Body of pancreas (tissue), 4 donors: ENCODE measurements around the gene C1GALT1. TPM values are rescaled to one million over a fixed set of nuclear protein-coding genes. Genes with fewer than 3 reads are reported as not detected.

Experiments
- ATAC-seq: fragments of 150-250 bp; one replicate; pipeline ENCODE4 v1.9.1; 2016
- DNase-seq, 4 donors: peaks; one replicate each; pipeline ENCODE4 v3.0.0-alpha.2; 2019
- H3K27ac ChIP-seq, 4 donors: fragments of 200-600 bp; sonication (generic); 1 replicate in 3 of 4; 2 replicates in 1 of 4; pipeline versions ENCODE4 v1.5.1 to v1.6.1; 2016 to 2019; ENCODE audit warnings: mild to moderate bottlenecking in 1 of 4, mixed read lengths in 1 of 4, moderate library complexity in 1 of 4
- H3K27me3 ChIP-seq, 2 donors: fragments of 200-600 bp; sonication (generic); one replicate each; pipeline ENCODE4 v1.6.0; 2016; ENCODE audit warnings: mild to moderate bottlenecking in 1 of 2
- H3K36me3 ChIP-seq, 2 donors: fragments of 200-600 bp; sonication (generic); replicated peaks in 1 of 2; 2 replicates each; pipeline ENCODE4 v1.5.1; 2016; ENCODE audit warnings: low read depth in 2 of 2; ENCODE audit not compliant: insufficient read depth in 1 of 2
- H3K4me1 ChIP-seq: fragments of 200-600 bp; sonication (generic); one replicate; pipeline ENCODE4 v1.6.0; 2016
- H3K4me3 ChIP-seq, 2 donors: fragments of 200-600 bp; sonication (generic); 1 replicate in 1 of 2; 2 replicates in 1 of 2; pipeline ENCODE4 v1.5.1; 2016 to 2019
- H3K9me3 ChIP-seq, 3 donors: fragments of 200-600 bp; sonication (generic); 1 replicate in 2 of 3; 2 replicates in 1 of 3; pipeline ENCODE4 v1.5.1; 2016
- CTCF ChIP-seq, 7 experiments: fragments of 450-650 bp in 4 of 7; fragments of 200-600 bp in 3 of 7; sonication (generic) in 3 of 7; IDR thresholded peaks; one replicate each; pipeline ENCODE4 v1.5.1; 2016 to 2019; ENCODE audit warnings: antibody characterized with exemption in 7 of 7
- POLR2A ChIP-seq, 3 donors: fragments of 450-650 bp; IDR thresholded peaks; one replicate each; pipeline ENCODE4 v1.6.1; 2016; ENCODE audit warnings: antibody characterized with exemption in 3 of 3, mild to moderate bottlenecking in 2 of 3
- WGBS, 2 donors: methylation state at CpG; one replicate each; pipeline ENCODE4 v1.1.5; 2017; 5-methylcytosine and 5-hydroxymethylcytosine counted together
- intact Hi-C: fragments of 100-400 bp; cut with DNase I; formaldehyde crosslinking; loops from one replicate; pipeline ENCODE4 v1.15.1; 2023
- total RNA-seq, 2 donors: library from RNA; depleted of rRNA; stranded (reverse); fragments of >200 nt; gene quantifications; one replicate each; pipeline ENCODE4 v1.1.0, GENCODE V29; 2016

Gene C1GALT1
- total RNA-seq, 2 donors from 2014 or later = 9.1 to 13.8 TPM

- intact Hi-C loops = no loop called here
- no peak for TF ChIP-seq CTCF (IDR thresholded peaks at IDR 0.05)
- no peak for TF ChIP-seq POLR2A (IDR thresholded peaks at IDR 0.05)
- H3K27ac ChIP-seq = no peak overlapping the region
- 74 to 82% methylated on average over 3 of the region's 3 CpGs for WGBS, 2 donors
- no peaks in the 10 kb centered on the region for H3K27me3 ChIP-seq
- H3K36me3 ChIP-seq = no peaks in the 10 kb centered on the region
- no peaks in the 10 kb centered on the region for H3K4me1 ChIP-seq
- no peaks in the 10 kb centered on the region for H3K9me3 ChIP-seq
- no peak for DNase-seq
- no peak for ATAC-seq
- H3K4me3 ChIP-seq = no peak overlapping the region
These were observed 92.4 kb downstream of the C1GALT1 start for GRCh38 chr7:7274782-7275181.

- DNase-seq (no peak), ATAC-seq (no peak)
- Histone ChIP-seq H3K36me3 (no peaks in the 10 kb centered on the region), H3K9me3 (no peaks in the 10 kb centered on the region), H3K27me3 (no peaks in the 10 kb centered on the region), H3K4me3 (no peak overlapping the region), H3K4me1 (no peaks in the 10 kb centered on the region), H3K27ac (no peak overlapping the region)
- intact Hi-C loops = no loop called here
- 36 to 70% methylated on average over 3 of the region's 3 CpGs for WGBS, 2 donors
- TF ChIP-seq CTCF (IDR thresholded peaks at IDR 0.05) (no peak), POLR2A (IDR thresholded peaks at IDR 0.05) (no peak)
These were observed 93.8 kb downstream of the C1GALT1 start for GRCh38 chr7:7276161-7276560.

DNA sequence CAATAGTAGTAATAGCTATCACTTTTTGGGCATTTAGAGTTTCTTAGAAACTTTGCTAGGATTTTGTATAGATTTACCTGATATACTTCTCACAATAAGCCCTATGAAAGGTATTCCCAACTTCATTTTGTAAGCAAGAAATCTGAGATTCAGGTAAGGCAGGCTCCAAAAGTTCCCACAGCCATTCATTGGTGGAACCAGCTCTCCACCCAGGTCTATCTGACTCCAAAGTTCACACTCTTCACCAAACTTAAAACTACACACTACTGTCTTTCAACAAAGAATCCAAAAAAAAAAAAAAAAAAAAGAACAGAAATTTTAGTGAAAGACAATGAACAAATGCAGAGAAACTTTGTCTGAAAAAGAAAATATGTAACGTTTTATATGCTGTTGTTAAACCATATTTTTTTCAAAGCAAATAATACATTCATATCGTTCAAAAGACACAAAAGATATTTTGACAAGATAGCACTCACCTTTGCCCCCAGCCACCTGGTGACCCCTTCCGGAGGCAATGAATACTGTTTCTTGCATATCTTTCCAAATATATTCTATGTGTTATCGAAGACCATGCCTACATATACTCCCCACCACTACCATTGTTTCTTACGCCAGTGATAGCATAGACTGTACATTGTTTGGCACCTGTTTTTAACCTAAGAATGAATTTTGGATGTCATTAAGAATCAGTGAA is 108.2 kb downstream of the C1GALT1 start:
- Histone ChIP-seq H3K36me3 (no peaks in the 10 kb centered on the region), H3K27me3 (no peaks in the 10 kb centered on the region), H3K4me1 (no peaks in the 10 kb centered on the region), H3K4me3 (no peak overlapping the region), H3K27ac (no peak overlapping the region), H3K9me3 (no peaks in the 10 kb centered on the region)
- DNase-seq = no peak
- ATAC-seq = no peak
- 56 to 62% methylated on average over 5 of the region's 5 CpGs for WGBS, 2 donors
- intact Hi-C loops = no loop called here
- no peak for TF ChIP-seq CTCF (IDR thresholded peaks at IDR 0.05)
- TF ChIP-seq POLR2A (IDR thresholded peaks at IDR 0.05) = no peak

DNA sequence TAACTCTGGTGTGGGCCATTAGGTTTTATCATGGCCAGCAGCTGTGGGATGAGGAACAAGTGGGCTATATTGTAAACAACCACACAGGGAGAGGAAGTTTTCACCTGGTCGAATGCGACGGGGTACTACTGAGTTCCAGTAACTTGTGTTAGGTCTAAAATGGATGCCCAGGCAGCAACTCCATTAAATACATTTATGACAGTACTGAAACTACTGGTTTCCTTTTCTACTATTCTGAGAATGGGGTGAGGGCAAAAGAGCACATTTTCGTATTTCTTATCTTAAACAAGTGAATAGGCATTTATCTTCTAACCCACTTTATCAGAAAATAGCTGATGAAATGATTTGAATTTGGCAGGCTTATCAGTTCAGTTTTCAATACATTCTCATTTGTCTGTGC is 109.7 kb downstream of the C1GALT1 start:
- 77 to 79% methylated on average over 4 of the region's 4 CpGs for WGBS, 2 donors
- intact Hi-C loops = no loop called here
- ATAC-seq (no peak), DNase-seq (no peak)
- H3K27ac ChIP-seq = no peak overlapping the region
- no peaks in the 10 kb centered on the region for H3K27me3 ChIP-seq
- no peaks in the 10 kb centered on the region for H3K36me3 ChIP-seq
- no peaks in the 10 kb centered on the region for H3K4me1 ChIP-seq
- no peaks in the 10 kb centered on the region for H3K9me3 ChIP-seq
- TF ChIP-seq POLR2A (IDR thresholded peaks at IDR 0.05) (no peak), CTCF (IDR thresholded peaks at IDR 0.05) (no peak)
- no peak overlapping the region for H3K4me3 ChIP-seq

DNA sequence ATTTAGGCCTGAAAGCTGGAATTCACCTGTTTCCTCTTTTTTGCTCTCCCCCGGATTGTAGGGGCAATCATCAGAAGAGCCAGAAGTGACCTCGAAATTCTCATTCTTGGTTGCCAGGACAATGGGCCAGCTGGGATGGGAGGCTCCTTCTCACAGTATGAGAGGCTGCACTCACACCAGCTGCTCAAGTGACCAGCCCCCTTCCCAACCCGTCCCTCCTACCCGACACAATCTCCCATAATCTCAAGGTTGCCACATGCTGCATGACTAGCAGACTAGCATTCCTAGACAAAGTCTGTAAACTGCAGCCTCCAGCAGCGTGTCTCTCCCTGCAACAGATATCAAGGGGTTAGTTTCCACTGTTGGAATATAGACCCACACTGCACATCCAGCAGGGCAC is 110.3 kb downstream of the C1GALT1 start:
- no peak for DNase-seq
- TF ChIP-seq CTCF (IDR thresholded peaks at IDR 0.05) = no peak
- TF ChIP-seq POLR2A (IDR thresholded peaks at IDR 0.05) = no peak
- Histone ChIP-seq H3K36me3 (no peaks in the 10 kb centered on the region), H3K4me1 (no peaks in the 10 kb centered on the region), H3K27ac (no peak overlapping the region), H3K9me3 (no peaks in the 10 kb centered on the region), H3K4me3 (no peak overlapping the region), H3K27me3 (no peaks in the 10 kb centered on the region)
- ATAC-seq = no peak
- intact Hi-C loops = no loop called here
- 37 to 50% methylated on average over 5 of the region's 5 CpGs for WGBS, 2 donors
